Stimulated activated CD8-positive, alpha-beta memory T cell treated with anti-CD3 and anti-CD28 coated beads, Interleukin-15, amount 100 ng/mL, for 24 hours (primary cell): ENCODE measurements around the gene ABHD17B.

Experiments used
- DNase-seq: peaks from one replicate; pipeline ENCODE4 v3.0.0-alpha.2; 2020; ENCODE audit warnings: low read depth

ABHD17B gene

GRCh38 chr9:71876829-71877228 is 34.2 kb downstream of the ABHD17B start:
- no peak for DNase-seq

DNA sequence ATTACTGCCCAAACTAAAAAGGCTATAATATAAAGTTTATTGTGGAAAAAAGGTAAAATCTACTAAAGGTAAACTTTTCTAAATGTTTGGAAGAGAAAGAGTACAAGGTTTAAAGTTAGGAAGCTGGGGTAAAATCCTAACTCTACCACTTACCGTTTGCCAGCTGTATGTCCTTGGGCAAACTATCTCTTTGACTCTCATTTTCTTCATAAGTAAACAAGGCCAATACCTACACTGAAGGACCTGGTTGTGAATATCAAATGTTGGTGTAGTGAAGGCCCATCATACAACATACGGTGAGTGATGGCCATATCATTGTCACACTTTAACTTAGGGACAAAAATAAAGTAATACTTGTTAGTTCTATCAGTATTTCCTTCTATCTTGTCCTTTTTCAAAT is 34.9 kb downstream of the ABHD17B start:
- DNase-seq: no peak

GRCh38 chr9:71875345-71875744 is 35.6 kb downstream of the ABHD17B start:
- DNase-seq: no peak

GRCh38 chr9:71863631-71864030 is 47.4 kb downstream of the ABHD17B start:
- no peak for DNase-seq

DNA sequence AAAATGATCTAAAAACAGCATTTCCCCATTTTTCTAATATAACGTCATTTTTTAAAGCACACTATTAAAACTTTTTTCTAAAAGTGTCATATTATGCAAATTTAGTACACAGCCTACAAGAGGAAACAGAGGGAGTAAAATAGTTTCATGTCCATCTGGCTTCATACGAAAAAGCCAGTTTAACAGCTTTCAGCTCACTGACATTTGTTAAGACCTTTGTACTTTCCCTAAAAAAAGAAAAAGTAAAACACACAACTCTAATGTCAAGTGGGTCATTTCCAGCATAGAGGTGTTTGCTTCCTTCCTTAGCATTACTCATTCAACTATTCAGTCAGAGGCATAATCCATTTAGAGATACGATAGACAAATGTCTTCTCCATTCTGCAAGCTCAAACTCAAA is 49.4 kb downstream of the ABHD17B start:
- DNase-seq: no peak

DNA sequence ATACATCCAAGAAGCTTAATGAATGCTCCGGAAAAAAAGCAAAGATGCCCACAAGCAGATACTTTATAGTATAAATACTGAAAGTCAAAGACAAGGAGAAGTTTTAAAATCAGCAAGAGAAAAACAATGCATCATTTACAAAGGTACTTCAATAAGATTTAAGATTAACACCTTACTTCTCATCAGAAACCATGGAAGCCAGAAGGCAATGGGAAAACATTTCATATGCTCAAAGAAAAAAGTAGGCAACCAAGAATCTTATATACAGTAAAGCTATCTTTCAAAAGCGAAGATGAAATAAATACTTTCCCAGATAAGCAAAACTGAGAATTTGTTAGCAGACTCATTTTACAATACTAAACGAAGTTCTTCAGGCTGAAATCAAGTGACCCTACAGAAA is 51.1 kb downstream of the ABHD17B start:
- DNase-seq: no peak

DNA sequence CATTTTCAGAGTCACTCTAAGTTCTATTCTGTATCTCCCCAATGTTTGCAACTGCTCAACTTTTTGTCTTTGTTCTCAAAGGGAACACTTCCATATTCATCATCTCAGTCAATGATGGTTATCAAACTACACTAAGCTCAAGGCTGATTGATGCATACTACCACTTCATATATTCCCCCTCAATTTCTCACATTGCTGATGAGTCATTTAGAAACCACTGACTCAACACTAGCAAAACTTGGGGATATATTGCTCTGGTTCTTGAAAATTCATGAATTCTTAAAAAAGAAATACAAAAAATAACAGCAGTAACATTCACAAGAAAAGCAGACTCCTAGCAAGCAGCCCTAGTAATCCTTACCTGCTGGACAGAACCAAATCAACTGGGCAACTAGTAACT is 52.2 kb downstream of the ABHD17B start:
- no peak for DNase-seq

- DNase-seq: no peak
Observed at GRCh38 chr9:71858102-71858798, 52.7 kb downstream of the ABHD17B start.

- no peak for DNase-seq
Observed at GRCh38 chr9:71857159-71857558, 53.8 kb downstream of the ABHD17B start.

GRCh38 chr9:71854811-71855210 is 56.2 kb downstream of the ABHD17B start:
- no peak for DNase-seq

GRCh38 chr9:71853084-71853483 is 57.9 kb downstream of the ABHD17B start:
- no peak for DNase-seq

DNA sequence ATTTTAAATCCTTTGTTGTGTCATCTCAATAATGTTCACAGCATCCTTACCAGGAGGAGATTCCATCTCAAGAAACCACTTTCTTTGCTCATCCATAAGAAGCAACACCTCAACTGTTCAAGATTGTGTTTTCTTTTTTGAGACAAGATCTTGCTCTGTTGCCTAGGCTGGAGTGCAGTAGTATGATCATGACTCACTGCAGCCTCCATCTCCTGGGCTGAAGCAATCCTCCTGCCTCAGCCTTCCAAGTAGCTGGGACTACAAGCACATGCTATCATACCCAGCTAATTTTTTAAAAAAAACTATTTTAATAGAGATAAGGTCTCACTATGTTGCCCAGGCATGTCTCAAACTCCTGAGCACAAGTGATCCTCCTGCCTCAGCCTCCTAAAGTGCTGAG is 60.0 kb downstream of the ABHD17B start:
- no peak for DNase-seq

- no peak for DNase-seq
Observed at GRCh38 chr9:71847892-71848291, 63.1 kb downstream of the ABHD17B start.

GRCh38 chr9:71844808-71845207 is 66.2 kb downstream of the ABHD17B start:
- DNase-seq: no peak

DNA sequence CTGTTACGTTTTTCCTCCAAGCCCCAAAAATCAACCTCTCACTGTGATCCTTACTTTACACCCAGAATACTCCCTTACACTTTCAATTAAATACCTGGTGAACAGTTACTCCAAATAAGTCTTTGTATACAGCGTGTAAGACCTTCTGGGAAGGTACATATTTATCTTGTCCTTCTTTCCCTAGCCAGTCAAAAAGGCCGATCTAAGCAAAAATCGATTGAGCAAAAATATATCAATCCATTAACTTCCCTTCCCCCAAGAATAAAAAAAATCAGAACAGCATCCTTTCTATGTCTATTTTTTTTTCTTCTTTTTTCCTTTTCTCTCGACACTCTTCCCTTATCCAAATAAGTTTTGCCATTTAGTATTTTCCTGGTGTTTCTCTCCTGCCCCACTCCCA is 71.3 kb downstream of the ABHD17B start:
- no peak for DNase-seq

DNA sequence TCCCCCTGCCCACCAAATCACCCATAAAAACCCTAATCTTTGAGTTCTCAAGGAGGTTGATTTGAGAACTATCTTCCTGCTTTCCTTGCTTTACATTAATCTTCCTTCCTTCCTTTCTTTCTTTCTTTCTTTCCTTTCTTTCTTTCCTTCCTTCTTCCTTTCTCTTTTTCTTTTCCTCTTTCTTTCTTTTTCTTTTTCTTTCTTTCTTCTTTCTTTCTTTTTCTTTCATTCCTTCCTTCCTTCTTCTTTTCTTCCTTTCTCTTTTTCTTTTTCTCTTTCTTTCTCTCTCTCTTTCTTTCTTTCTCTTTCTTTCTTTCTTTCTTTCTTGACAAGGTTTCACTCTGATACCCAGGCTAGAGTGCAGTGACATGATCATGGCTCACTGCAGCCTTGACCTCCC is 75.4 kb downstream of the ABHD17B start:
- DNase-seq: no peak

GRCh38 chr9:71830929-71831328 is 80.1 kb downstream of the ABHD17B start:
- no peak for DNase-seq

DNA sequence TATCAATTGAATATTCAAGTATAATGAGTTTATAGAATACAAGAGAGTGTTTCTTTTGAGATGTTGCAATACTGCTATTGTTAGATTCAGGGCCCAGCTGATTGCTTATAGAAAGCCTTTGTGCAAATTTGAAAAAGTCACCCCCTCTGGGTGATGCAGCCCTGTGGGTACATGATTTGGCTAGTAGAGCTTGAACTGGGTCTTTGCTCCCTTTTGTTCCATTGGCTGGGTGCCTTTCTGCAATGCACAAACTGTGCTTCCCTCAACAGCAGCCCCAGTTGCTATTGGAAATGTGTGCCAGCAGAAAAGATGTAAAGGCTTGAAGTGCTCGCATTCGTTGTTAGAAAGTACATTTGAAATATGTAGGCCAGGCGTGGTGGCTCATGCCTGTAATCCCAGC is 80.8 kb downstream of the ABHD17B start:
- DNase-seq: no peak

DNA sequence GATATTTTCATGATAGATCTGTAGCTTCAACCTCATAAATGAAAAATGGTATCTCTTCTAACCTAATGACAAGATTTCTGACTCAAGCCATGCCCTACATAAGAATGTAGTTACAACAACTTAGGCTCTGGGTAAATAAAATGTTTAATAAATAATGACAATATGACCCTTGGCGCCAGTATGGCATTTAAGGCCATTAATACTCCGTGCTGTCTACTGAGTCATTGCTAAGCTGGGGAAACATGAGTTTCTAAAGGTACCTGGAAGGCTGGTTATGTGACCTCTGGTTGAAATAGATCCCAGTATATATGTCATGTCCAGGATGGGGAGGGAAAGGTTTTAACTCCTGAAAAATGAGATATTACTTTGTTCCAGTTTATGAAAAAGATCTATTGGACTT is 84.7 kb downstream of the ABHD17B start:
- no peak for DNase-seq

DNA sequence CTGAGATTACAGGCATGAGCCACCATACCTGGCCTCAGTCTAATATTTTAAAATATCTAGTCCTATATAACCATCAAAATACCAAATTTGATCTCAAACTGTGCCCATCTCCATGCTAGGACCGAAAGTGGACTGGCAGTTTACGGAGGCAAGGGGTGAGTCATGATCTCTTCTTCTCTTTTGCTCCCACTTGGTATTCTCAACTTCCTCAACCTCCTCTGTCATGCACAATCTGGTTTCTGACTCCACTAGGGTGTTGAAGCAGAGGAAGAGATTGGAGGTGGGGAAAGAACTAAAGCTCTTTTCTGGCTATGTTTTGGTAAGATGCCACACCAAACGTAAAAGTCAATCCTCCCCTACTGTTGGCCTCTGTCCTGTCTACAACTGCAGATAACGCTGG is 86.7 kb downstream of the ABHD17B start:
- no peak for DNase-seq

GRCh38 chr9:71822935-71823334 is 88.1 kb downstream of the ABHD17B start:
- DNase-seq: no peak

- no peak for DNase-seq
Observed at GRCh38 chr9:71822456-71822855, 88.5 kb downstream of the ABHD17B start.

- DNase-seq: no peak
Observed at GRCh38 chr9:71821405-71821804, 89.6 kb downstream of the ABHD17B start.

GRCh38 chr9:71820403-71820921 is 90.5 kb downstream of the ABHD17B start:
- DNase-seq: no peak
